Measurements from ENCODE around the gene TEX38.

- no peak for TF ChIP-seq POLR2A (IDR thresholded peaks at IDR 0.05)
- no peak for TF ChIP-seq CTCF (IDR thresholded peaks at IDR 0.05)
Measured at GRCh38 chr1:46681333-46682034, 9.8 kb downstream of the TEX38 start.
